ENCODE measurements around the gene SPTLC2. TPM values are rescaled to one million over a fixed set of nuclear protein-coding genes. Genes with fewer than 3 reads are reported as not detected.
A peak's percentile ranks its signal among the peaks of the same experiment; 100 is the strongest.

The SPTLC2 gene
- total RNA-seq, 1 donor from 2014 or later = 31.9 TPM

GRCh38 chr14:77502109-77502782, 114.2 kb downstream of the SPTLC2 start:
- H3K4me3 ChIP-seq (ENCODE audit: low read depth, low read length) = no peak overlapping the region
- DNase-seq (ENCODE audit: low read depth) = no peak
- no peak for TF ChIP-seq CTCF (IDR thresholded peaks at IDR 0.05; ENCODE audit: insufficient read depth, low read length, severe bottlenecking)
- no peaks in the 10 kb centered on the region for H3K36me3 ChIP-seq (ENCODE audit: control insufficient read depth, insufficient read depth, low read length)
- no peak for FAIRE-seq
- peaks cover 13% of the 10 kb centered on the region for H3K27me3 ChIP-seq (ENCODE audit: control insufficient read depth, insufficient read depth, low read length)

- H3K27me3 ChIP-seq (ENCODE audit: control insufficient read depth, insufficient read depth, low read length) = peaks cover 13% of the 10 kb centered on the region
- DNase-seq (ENCODE audit: low read depth) (peak; percentile 18), FAIRE-seq (no peak)
- peak overlapping the region; percentile 41 for H3K4me3 ChIP-seq (ENCODE audit: low read depth, low read length)
- TF ChIP-seq CTCF (IDR thresholded peaks at IDR 0.05; ENCODE audit: insufficient read depth, low read length, severe bottlenecking) = no peak
- H3K36me3 ChIP-seq (ENCODE audit: control insufficient read depth, insufficient read depth, low read length) = no peaks in the 10 kb centered on the region
Measured at GRCh38 chr14:77498984-77499527, 117.4 kb downstream of the SPTLC2 start.

GRCh38 chr14:77498120-77498979, 118.1 kb downstream of the SPTLC2 start, which contains the start of gene ISM2:
TSS of gene ISM2 (minus strand) at chr14:77498816. CDS start at chr14:77498793, 23 bp downstream.
- no peaks in the 10 kb centered on the region for H3K36me3 ChIP-seq (ENCODE audit: control insufficient read depth, insufficient read depth, low read length)
- no peak for FAIRE-seq
- no peak for TF ChIP-seq CTCF (IDR thresholded peaks at IDR 0.05; ENCODE audit: insufficient read depth, low read length, severe bottlenecking)
- DNase-seq (ENCODE audit: low read depth) = no peak
- H3K4me3 ChIP-seq (ENCODE audit: low read depth, low read length) = peak within 1 kb of the TSS; percentile 41
- peaks cover 13% of the 10 kb centered on the region for H3K27me3 ChIP-seq (ENCODE audit: control insufficient read depth, insufficient read depth, low read length)

GRCh38 chr14:77495334-77495733, 121.1 kb downstream of the SPTLC2 start:
- TF ChIP-seq CTCF (IDR thresholded peaks at IDR 0.05; ENCODE audit: insufficient read depth, low read length, severe bottlenecking) = no peak
- peaks cover 13% of the 10 kb centered on the region for H3K27me3 ChIP-seq (ENCODE audit: control insufficient read depth, insufficient read depth, low read length)
- no peaks in the 10 kb centered on the region for H3K36me3 ChIP-seq (ENCODE audit: control insufficient read depth, insufficient read depth, low read length)
- H3K4me3 ChIP-seq (ENCODE audit: low read depth, low read length) = no peak overlapping the region
- DNase-seq (ENCODE audit: low read depth) (no peak), FAIRE-seq (no peak)

GRCh38 chr14:77491056-77491455, 125.4 kb downstream of the SPTLC2 start:
- TF ChIP-seq CTCF (IDR thresholded peaks at IDR 0.05; ENCODE audit: insufficient read depth, low read length, severe bottlenecking) = no peak
- no peak for FAIRE-seq
- Histone ChIP-seq H3K36me3 (ENCODE audit: control insufficient read depth, insufficient read depth, low read length) (no peaks in the 10 kb centered on the region), H3K27me3 (ENCODE audit: control insufficient read depth, insufficient read depth, low read length) (no peaks in the 10 kb centered on the region), H3K4me3 (ENCODE audit: low read depth, low read length) (no peak overlapping the region)
- no peak for DNase-seq (ENCODE audit: low read depth)
